NAMALWA (cell line): ENCODE data around the gene FAF2.

Experiments
- DNase-seq: peaks from one replicate; pipeline ENCODE4 v3.0.0-alpha.2; 2015; ENCODE audit warnings: low spot score

Gene FAF2

DNA sequence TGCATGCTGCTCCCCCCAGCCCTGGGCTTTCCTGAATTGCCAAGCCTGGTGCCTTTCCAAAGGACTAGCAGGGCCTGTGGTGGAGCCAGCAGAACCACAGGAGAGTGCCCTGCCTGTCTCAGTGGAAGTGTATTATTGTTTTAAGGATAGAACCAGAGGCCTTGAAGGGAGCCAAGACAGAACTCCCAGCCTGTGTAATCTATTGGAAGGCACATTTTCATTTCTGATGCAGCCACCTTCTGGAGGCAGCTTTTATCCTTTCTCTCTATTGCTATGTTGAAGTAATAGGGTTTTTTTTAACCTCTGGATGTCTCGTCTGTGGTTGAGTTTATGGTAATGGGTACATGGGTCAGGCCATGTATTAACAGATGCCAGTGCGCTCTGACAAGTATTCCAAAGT, 59.7 kb downstream of the FAF2 start:
- DNase-seq = no peak

DNA sequence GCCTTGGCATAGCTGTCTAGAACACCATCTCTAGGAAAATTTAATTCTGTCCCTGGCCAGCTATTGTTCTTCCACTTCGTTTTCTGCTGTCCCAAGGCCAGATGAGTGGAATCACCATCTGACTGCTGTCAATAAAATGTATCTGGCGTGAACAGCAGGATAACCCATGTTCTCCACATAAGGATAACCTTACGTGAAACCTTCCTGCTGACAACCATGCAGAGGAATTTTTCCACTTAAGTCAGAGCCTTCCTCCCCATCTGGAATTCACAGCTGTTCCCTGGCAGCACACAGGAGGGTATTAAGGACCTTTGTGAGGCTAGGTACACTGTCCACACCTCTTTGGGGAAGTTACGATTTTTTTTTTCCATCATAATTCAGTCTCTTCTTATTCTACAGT, 60.4 kb downstream of the FAF2 start:
- no peak for DNase-seq

DNA sequence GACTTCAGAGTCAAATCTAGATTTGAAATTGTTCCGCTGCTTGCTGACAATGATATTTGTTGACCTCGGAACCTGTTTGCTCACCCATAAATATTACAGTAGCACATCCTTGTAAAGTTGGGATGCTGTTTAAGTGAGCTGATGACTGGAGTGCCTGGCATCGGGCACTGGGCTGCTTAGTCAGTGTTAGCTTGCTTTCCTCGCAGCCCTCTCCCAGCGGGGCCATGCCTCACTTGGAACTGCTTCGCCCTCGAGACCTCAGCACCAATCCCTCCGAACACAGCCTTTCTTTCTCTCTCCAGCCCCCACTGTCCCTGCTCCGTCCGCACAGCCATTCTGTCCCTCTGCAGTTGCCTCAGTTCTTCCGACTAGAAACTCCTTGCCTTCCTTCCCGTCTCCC, 65.6 kb downstream of the FAF2 start:
- no peak for DNase-seq

DNA sequence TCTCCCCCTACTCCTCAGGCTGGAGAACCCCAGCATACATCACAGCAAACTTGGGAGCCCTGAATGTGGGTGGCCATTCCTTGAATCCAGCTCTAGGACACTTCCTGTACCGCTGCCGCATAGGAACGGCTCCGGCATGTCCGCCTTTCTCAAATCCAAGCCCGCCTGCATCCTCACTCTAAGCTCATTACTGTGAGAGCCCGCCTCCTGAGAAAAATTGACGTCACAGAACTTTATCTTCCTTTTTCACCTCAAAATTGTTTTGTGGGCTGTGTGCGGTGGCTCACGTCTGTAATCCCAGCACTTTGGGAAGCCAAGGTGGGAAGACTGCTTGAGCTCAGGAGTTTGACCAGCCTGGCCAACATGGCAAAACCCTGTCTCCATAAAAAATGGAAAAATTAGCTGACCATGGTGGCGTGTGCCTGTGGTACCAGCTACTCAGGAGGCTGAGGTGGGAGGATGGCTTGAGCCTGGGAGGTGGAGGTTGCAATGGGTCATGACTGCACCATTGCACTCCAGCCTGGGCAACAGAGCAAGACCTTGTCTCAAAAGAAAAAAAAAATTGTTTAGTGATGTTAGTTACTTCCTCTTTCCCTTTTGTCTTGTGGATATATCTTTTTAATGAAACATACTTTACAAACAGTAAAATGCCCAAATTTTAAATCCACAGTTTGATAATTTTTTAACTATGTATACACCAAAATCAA, 66.2 kb downstream of the FAF2 start:
- DNase-seq = peak; percentile 43

DNA sequence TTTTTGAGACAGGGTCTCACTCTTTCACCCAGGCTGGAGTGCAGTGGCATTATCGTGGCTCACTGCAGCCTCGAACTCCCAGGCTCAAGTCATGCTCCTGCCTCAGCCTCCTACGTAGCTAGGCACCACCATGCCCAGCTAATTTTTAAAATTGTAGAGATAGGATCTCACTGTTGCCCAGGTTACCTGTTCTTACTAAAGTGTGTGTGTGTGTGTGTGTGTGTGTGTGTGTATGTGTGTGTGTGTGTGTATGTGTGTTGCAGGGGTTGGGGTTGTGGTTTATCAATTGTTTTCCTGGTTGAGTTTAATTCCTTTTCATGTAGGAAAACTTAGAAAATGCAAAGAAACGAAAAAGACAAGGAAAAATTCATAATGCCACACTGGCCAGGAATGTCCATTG, 67.2 kb downstream of the FAF2 start:
- no peak for DNase-seq

DNA sequence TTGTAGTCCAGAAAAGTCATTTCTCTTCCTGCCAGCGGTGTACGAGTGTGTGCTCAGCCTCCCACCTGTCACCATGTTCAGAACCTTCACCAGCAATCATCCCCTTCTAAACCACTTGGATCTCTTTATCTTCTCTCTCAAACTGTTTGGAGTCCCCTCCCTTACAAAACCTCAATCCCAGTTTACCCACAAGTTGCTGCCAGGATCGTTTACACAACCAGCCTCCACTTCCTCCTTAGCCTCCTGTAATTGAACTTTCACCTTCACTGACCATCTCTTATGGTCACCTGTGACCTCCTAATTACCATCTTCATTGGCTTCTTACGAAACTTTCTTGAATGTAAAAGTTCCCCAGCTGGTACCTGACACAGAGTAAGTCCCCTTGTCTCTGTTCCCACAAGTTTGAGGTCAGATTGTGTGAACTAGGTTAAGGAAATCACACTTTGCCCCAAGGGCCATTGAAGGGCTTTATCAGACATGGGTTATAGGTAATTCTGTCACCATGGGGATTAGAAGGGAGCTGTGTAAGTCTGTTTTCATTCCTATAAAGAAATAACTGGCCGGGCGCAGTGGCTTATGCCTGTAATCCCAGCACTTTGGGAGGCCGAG, 69.0 kb downstream of the FAF2 start:
- DNase-seq = no peak

DNA sequence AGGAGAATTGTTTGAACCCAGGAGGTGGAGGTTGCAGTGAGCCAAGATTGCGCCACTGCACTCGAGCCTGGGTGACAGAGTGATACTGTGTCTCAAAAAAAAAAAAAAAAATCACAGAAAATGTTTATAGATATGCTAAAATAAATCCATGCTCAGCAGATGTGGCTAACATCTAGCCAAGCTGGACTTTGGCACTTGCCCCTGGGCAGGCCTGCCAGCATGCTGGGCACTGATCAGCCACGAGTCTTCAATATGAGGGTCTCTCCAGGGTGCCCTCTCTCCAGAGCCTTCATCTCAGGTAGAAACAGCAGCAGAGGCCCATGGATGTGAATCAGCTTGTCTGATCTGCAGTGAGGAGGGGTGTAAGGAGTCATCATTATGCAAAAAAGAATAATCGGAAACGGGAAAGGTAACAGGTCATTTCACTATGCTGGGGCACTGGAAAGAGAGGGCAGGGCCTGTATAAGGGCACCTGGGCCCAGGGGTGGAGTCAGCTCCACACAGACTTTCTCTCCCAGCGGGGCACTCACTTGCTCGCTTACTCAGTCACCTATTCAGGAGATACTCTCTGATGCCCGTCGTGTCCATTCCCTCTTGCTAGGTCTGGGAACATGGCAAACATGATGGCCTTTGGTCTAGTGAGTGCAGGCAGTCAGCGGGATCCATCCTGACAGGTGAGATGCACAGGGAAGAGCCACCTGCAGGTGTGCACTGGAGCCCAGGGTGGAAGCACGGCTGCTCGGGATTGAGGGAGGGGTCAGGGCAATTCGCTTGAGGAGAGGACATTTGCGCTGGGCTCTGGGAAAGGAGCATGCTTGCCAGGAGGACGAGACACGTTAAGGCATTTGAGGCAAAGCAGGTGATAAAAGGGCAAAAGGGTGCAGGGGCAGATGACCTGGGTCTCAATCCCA, 71.9 kb downstream of the FAF2 start:
- DNase-seq = no peak

DNA sequence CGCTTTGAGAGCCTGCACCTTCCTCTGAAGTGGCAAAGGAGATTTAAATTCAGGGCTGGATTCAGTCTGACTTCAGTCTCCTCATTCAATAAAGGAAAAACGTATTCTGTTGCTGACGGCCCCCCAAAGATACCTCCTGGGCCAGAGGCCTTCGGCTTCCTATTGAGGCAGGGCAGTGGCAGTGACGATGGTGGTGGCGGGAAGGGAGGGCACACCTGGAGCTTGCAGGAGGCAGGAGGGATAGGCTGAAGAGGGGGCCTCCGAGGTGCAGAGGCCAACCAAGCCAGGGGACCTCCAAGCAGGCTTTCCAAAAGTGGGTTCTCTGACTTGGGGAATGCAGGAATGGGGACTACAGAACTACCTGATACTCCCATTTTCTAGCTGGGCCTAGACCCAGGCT, 73.1 kb downstream of the FAF2 start:
- no peak for DNase-seq

DNA sequence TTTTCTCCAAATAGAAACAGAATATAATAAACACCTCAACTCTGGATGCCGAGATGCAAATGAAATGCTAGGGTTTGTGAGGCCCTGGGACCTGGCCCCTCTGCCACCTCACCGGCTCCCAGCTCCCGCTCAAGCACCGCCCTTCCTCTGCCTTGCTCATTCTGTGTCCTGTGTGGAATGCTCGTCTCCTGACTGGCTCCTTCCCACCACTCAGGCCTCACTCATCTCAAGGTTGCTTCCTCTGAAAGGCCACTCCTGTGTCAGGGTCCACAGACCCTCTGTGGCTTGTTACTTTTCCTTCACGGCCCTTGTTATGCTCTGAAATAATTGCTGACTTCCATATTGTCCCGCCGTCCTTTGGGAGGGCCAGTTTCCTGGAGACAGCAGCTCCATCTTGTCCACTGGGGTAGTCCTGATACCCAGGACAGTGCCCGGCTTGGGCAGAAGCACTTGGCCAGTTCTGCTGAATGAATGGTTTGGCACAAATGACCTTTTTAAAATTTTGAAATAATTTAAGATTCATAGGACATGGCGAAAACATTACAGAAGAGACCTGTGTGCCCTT, 73.6 kb downstream of the FAF2 start:
- no peak for DNase-seq

DNA sequence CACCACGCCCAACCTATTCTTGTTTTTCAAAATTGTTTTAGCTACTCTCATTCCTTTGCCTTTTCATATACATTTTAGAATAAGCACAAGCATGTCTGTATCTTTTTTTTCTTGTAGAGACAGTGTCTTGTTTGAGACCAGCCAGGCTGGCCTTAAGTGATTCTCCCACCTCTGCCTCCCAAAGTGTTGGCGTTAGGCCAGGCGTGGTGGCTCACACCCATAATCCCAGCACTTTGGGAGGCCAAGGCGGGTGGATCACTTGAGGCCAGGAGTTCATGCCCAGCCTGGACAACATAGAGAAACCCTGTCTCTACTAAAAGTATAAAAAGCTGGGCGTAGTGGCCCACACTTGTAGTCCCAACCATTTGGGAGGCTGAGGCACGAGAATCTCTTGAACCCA, 76.0 kb downstream of the FAF2 start:
- DNase-seq = no peak

DNA sequence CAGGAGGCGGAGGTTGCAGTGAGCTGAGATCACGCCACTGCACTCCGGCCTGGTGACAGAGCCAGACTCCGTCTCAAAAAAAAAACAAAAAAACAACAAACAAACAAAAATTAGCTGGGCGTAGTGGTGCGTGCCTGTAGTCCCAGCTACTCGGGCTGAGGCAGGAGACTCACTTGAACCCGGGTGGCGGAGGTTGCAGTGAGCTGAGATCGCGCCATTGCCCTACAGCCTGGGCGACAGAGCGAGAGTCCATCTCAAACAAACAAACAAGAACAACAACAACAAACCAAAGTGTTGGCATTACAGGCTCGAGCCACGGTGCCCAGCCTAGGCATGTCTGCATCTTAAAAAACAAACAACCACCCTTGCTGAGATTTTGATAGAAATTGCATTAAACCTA, 76.8 kb downstream of the FAF2 start:
- DNase-seq = no peak

DNA sequence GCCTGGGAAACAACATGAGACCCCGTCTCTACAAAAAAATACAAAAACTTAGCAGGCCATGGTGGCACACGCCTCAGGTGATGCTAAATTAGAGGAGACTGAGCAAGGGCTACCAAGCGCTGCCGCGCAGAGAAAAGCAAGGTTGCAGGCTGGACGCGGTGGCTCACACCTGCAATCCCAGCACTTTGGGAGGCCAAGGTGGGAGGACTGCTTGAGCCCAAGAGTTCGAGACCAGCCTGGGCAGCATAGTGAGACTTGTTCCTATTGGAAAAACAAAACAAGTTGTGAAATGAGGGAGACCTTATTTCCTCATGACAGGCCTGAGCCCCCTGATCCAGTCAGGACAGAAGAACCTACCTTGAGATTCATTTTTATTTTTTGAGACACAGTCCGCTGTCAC, 77.5 kb downstream of the FAF2 start:
- DNase-seq = no peak

DNA sequence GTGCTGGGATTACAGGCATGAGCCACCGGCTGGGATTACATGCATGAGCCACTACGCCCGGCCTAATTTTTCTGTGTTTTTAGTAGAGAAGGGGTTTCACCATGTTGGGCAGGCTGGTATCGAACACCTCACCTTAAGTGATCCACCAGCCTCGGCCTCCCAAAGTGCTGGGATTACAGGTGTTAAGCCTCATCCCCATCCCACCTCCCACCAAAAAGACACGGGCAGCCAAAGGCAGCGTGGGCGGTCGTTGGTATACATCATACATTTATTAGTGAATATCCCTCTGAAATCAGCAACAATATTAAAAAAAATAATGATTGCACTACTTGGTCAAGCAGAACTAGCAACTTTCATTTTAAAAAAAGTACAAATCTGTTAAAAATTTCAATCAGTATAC, 78.3 kb downstream of the FAF2 start:
- no peak for DNase-seq

DNA sequence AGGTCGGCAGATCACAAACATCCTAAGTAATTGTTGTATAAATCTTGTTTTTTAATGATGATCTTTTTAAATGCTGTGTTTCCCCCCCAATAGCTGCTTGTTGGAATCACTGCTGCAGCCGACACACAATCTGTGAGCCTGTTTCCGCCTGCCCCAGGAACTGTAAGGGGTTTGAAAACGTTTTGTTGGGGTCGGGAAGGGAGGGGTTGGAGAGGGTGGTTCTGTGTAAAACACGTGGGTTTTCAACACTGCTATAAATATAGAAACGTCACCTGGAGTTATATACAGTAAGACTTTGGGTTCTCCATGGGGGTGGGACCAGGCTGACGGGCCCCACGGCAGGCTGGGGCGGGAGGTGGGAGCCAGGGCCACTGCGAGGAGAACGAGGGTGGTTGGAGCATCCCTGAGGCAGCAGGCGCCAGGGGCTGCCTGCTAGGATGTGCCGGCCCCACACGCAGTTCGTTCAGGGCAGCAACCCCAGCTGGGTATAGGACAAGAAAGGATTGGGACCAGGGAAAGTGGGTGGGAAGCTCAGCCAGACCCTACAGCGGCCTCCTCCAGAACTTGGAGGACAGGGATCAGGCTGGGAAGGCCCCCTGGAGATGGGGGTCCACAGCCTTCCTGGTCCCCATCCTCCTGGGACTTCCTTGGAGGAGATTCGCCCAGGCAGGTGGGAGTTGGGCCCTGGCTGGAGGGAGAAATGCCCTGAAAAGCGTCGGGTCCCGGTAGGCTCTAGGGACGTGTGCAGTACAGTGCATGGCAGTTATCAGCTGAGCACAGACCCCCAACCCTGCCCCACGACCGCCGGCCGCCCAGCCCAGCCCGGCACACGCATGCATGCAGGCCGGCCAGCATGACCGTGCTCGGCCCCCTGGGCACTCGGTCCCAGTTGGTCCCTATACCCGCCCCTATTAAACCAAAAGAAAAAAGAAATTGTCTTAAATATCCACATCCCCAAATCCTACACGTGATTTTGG, 79.3 kb downstream of the FAF2 start:
- no peak for DNase-seq

DNA sequence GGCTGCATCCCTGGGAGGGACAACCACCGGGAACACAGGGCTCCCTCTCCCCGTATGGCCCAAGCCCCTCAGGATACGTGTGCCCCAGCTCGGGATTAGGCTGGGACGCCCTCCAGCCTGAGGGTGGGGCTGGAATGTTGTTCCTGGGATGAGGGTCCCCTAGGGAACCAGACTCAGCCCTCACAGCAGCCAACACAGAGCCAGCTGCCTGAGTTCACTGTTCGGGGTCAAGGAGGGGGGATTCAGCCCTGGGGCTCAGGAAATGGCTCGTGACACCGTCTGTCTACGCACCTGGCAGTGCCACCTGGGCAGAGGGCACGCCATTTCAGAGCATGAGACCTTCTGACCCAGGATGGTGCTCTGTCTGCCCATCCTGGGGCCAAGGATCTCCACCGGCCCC, 80.1 kb downstream of the FAF2 start:
- DNase-seq = no peak

DNA sequence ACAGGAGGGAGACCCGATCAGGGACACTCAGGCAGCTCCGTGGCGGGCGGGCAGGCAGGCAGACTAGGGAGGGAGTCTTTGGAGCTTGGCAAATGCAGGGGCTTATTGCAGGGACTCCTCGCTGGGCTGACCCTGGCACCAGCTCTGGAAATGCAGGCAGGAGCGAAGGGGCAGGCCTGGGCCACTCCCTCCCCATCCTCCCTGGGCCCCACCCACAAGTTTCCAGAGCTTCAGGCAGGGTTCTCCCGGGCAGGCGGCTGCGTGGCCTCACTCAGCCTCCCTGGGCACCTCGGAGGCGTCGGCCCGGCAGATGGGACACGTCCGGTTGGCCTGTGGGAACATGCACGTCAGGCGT, 80.6 kb downstream of the FAF2 start:
- no peak for DNase-seq

DNA sequence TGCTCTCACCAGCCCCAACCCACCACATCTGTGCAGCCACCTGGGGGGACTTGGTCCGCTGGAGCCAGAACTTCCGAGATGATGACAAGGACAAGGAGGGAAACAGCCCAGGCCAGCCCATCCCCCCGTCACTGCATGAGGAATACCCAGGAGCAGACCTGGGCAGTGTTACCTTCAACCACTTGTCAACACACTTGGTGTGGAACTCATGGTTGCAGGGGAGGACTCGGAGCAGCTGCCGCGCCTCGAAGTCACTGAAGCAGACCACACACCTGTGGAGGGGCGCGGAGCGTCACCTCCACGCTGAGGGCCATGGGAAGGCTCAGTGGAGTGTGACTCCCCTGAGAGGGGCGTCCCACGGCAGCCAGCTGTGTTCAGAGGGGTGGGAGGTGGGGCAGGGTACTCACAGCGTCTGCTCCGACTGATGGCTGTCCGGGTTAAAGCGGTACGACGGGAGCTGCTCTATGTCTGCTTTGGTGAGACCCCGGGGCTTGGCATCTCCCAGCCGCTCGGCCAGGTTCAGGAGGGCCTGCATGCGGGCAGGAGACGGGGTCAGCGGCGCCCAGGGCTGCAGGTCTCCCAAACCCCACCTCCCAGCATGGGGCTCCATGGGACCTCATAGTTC, 81.0 kb downstream of the FAF2 start:
- DNase-seq = peak; percentile 23

DNA sequence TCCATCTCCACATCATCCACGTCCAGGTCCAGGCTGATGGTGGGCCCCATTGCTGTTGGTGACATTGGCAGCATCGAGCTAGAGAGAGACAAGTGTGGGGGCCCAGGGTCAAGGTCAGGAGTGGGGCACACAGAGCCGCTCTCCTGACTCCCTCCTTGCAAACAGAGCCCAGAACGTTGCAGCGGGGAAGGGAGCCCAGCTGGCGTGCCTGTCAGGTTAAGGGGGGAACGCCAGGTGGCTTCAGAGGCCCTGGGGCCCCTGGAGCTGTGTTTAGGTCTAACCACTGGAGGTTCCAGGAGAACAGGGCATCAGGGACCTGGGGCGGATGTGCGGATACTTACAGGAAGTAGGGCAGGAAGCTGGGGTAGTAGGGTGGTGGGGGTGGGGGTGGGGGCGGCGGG, 81.6 kb downstream of the FAF2 start:
- DNase-seq = no peak

DNA sequence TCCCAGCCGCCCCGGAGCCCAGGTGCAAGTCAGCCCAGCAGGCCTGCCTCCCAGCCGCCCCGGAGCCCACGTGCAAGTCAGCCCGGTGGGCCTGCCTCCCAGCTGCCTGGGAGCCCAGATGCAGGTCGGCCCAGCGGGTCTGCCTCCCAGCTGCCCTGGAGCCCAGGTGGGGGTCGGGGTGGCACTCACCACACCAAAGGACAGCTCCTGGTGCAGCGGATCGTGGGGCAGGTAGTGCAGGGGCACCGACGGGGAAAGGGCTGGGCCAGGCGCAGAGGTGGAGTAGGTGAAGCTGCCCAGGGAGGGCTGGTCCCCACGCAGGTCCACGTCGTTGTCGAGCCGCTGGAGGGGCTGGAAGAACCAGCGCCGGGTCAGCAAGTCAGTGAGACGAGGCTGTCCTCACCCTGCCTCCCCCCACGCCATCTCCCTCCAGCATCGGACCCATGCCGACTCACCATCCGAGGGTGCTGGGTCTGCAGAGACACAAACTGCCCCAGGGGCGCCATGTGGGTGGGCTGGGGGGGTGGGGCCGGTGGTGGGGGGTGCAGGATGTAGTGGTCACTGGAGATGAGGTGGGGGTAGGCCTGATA, 82.3 kb downstream of the FAF2 start:
- peak; percentile 34 for DNase-seq

DNA sequence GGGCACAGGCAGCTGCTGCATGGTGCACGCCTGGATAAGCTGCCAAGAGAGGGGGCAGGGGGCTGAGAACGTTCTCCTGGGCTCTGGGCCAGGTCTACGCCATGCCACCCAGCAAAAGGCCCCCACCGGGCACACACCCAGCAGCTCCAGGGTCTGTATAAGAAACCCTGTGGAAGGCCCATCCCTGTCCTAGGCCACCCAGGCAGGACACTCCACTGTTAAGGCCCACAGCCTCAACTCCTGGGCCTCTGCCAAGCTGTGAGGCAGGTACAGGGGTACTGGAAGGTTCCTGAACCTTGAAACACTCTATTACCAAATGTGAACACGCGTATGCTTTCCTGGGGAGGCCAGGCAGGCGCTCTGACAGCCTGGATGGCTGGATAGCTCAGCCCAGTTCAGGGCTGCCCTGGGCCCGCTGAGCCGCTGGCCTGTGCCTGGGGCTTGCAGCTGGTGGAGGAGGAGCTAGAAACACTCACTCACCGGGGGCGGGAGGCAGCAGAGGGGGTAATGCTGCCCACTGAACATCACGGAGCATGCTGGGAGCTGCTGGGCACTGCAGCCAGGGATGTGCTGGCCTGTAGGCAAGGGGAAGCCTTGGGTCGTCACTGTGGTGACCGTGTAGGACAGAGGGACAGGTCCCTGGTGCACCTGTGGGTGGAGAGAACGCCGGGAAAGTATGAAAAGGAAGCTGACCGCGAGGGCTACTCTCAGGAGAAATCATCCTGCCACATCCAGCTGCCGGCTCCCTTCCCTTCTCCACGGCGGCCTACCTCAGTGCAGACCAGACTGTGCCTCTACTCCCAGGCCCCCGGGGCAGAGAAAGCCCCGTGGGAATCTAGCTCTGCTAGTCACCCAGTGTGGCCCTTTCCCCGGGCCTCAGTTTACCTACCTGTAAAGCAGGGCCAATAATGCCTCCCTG, 83.1 kb downstream of the FAF2 start:
- no peak for DNase-seq
